NCI-H128 (cell line): Measurements from ENCODE around the gene GLI3.

Experiments
- DNase-seq: peaks from one replicate; lab custom pipeline; 2025; ENCODE audit not compliant: unreplicated experiment; lab: John Stamatoyannopoulos, UW

Gene GLI3

DNA sequence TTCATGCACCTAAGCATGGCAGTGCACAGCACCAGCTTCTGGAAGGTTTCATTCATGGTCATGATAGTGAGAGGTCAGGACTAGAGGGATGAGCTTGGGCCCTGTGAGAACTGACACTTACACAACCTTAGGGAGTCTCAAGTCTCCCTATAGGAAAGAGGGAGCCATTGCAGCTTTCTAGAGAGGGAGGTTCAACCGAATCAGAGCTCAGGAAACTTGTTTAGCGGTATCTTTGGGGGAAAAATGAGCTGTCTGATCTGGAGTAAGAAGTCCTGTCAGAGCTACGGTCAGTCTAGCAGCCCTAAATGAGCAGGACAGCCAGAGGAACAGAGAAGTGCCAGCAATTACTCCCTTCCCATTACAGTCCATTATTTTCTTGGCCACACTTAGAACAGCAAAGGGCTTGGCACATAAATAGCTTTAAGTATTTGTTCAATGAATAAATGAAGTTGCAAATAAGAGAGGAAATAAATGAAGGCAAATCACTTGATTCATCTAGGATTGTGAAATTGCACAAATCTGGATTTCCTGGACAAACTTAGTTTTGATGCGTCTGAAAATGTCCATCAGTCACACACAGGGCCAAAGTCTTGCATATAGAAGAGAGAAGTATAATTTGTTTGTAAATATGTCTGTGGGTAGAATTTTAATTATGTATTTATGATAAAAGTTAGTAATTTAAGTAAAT is 262.0 kb downstream of the GLI3 start:
- no peak for DNase-seq

DNA sequence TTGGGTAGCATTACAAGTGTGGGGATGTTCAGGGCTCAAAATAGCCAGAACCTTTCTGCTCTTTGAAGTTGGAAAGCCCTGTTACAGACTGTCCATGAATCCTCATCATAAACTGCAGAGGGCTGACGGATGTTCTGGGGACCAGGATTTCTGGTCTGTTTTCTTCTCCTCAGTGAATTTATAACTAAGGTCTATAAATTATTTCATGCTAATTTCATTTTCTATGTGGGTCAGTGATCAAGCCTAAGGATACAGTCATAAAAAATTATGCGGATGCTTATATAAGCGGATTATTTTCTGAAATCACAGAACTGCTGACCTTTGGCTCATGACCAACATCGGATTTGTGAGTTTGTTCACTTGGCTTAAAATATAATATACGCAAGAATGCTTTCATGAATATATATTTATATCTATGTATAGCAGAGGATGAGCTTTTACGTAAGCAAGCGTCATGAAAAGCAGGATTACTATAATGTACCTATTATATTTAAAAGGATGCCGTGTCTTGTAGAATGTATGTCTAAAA is 263.7 kb downstream of the GLI3 start:
- no peak for DNase-seq

DNA sequence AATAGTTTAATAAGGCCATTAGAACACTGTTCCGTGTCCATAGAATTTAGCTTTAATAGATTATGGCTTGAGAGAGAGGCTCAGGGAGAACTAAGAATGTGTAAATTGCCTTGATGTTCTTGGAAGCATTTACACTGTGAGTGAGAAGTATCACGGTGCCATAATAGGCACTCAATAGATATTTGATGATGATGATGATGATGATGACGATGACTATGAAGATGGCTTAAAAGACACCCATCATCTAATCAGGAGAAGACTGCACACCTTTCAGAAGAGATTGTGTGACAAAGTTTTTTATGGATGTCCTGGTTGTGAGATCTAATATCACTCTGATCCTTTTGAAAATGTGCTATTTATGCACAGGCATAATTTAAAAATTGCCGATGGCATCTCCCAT is 264.2 kb downstream of the GLI3 start:
- DNase-seq: no peak

DNA sequence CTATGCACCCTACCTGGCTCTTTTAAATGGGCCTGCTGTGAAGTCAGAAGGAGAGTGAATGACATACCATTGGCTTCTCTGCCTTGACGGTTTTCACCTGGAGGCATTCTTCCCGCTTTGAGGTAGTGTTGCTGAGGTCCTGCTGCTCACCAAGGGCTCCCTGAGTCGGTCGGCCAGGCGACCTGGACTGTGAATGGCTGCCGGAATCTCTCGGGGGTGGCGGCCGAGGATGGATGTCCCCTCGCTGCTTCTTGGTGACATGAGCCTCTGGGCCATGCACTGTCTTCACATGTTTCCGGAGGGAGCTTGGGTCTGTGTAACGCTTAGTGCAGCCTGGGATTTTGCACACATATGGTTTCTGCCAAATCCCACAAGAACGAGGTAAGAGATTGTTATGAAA is 264.7 kb downstream of the GLI3 start:
- DNase-seq: no peak

DNA sequence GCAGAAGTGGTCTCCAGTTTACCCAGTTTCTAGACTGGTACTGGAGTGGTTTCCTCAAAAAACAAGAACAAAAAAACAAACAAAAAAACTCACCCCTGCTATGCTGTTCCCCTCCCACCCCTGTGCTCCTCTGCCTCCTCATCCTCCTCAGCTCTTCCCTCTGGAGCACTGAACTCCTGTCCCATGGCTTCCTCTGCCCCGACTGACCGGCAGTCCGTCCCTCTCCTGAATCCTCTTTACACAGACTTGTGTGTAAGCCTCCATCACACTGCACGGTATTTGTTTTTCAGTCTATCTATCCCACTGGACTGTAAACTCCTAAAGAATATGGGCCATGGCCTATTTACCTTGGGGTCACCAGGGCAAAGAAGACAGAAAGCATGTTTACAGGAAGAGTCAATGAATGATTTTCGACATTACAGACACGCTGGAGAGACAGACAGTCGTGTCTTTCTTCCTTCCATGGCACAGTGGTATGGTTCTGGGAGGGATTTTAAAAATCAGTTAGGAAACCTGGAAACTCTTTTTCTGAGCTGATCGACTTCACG is 265.3 kb downstream of the GLI3 start:
- no peak for DNase-seq

DNA sequence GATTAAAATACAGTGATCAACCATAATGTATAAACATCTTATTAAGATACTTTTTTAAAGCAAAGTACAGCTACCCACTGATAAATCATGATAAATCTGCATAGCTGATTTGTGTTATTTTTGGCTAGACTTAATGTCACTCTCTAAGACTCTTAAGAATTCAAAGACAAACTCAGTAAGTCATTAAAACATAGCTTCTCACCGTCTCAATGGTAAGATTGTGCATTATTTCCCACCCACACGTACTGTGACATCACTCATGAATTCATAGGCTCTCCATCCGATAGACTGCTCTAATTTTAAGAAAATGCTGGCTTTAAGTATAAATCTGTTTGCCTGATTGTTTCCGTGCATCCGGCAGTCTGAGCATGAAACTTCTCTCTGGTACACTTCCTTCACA is 266.1 kb downstream of the GLI3 start:
- DNase-seq: no peak

DNA sequence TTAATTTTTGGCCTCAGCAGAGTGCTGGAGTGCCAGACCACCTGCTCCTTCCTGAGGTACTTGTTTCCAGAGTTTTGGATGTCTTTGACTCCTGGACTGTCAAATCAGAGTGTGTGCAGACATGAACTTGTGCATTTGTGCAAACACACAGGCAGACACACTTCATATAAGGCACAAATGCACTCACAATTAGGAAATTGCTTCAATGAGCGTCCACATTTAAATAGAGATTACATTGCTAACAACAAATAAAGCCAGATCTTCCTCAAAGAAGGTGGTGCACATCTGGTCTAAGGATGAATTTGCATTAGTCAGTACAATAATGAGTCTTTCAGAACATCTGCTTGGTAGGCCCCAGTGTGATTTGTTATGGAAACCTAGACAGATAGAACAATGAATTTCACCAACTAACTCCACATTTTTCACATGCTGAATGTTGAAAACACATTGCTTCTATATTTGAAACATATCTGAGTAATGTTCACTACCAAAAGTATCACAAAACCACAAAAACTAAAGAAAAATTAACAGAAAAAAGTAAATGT is 267.4 kb downstream of the GLI3 start:
- no peak for DNase-seq

DNA sequence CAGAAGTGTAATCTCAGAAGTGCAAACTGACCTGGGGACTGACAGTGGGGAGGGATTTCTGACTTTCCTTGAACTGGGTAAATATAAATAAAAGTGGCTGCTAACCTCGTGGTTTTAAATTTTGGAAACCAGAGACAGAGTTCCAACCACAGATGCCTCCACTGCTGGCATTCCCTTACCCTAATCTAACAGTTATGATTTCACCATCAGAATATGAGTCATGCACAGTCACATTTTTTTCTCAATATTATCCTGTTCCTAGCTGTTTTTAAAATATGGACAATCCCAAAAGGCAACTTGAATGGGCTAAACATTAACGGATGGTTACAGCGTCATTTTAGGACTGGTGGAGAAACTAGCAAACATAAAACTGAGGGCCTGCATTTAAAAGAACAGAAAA is 269.9 kb downstream of the GLI3 start:
- DNase-seq: no peak

DNA sequence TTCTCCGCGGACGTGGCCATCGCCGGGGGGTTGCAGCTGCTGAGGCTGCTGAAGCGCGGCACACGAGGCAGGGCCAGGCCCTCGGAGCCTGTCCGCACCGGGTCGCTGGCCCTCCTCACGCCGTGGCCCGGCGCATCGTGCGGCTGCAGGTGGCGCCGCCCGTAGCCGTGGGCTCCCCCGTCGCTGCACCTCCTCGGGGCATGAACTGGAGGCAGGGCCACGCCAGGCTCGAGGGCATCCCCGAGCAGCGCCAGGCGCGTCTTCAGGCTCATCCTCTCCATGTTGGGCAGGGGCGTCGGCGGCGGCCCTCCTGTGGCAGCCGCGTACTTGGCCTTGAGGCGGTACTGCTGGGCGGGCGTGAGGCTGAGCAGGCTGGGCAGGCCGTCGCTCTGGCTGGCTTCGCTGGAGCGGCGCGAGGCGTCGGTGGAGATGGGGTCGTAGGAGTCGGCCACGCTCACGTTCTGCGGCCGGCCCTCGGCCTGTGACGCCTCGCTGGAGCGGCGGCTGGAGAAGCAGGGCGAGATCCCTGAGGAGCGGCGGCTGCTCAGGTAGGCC is 271.0 kb downstream of the GLI3 start:
- no peak for DNase-seq

DNA sequence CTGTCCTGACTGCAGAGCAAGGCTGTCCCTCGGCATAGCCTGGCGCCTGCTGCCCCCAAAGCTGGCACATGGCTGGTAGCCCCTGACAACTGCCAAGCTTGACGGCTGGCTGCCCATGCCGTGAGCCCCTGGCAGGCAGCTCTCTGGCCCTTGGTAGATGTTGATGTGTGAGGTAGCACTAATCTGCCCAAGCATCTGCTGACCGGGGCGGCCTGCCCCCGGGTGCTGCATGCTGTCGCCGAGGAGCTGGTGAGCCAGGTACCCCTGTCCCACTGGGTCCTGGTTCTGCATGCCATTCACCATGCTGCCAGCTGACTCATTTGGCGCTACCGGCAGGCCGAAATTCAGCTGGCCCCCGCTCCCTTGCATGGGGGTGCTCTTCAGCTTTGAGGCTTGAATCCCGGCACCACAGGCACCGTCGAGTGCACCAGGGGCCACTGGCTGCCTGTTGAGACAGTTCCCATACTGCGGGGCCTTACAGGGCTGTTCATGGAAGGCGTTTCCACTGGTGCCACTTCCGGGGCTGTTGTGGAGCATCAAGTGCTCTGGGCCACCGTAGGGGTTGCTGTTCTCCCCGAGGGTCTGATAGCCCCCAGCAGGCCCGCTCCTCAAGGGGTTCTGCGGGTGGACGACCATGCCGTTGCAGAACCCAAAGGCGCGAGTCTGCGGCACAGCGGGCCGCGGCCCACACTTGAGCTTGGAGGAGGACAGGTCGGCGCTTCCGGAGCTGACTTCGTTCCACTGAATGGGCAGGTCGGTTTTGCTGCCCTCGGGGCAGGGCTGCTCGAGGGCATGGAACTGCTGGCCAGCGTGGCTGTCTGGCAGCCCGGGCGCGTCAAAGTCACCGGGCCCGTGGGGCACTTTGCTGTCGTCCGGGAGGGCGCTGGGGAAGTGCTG is 271.9 kb downstream of the GLI3 start:
- no peak for DNase-seq

DNA sequence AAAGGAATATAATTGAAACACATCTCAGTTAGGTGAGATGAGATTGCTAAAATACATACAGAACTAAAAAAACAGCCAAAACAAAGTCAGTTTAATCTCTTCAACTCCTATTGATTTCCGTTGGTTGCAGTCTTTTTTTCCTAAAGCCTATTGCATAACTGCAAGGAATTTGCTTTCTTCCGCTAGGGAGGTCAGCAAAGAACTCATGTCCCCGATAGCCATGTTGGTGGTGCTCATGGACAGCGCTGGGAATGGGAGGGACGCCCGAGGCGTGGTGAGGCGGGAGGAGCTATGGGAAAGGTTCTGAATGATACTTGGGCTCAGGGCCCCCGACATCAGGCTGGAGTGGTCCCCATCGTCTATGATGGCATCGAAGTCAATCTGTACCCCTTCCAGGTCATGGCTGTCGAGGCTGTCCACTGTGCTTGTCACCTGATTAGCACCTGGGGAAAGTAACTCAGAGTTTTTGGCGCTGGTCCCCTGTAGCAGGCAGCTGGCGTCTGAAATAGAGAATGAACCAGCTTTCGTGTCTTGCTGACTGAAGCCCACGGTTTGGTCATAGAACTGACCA is 272.7 kb downstream of the GLI3 start:
- no peak for DNase-seq

DNA sequence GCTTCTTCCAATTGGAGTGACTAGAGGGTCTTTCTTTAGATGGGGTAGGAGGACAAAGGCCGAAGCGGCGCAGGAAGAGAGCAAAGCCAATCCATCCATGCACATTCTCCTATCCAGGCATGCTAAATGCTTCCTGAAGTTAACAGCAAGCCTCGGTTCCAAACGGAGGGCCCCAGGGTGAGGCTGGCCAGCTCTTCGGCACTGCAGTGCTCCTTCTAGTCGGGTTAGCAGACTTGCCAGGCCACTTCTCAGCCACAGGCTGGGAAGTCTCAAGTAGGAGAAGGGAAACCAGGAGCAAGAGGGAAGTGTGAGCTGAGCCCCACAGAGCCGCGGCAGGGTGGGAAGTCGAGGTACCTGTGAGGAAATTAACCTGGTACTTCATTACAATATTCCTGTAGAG is 280.3 kb downstream of the GLI3 start:
- no peak for DNase-seq

DNA sequence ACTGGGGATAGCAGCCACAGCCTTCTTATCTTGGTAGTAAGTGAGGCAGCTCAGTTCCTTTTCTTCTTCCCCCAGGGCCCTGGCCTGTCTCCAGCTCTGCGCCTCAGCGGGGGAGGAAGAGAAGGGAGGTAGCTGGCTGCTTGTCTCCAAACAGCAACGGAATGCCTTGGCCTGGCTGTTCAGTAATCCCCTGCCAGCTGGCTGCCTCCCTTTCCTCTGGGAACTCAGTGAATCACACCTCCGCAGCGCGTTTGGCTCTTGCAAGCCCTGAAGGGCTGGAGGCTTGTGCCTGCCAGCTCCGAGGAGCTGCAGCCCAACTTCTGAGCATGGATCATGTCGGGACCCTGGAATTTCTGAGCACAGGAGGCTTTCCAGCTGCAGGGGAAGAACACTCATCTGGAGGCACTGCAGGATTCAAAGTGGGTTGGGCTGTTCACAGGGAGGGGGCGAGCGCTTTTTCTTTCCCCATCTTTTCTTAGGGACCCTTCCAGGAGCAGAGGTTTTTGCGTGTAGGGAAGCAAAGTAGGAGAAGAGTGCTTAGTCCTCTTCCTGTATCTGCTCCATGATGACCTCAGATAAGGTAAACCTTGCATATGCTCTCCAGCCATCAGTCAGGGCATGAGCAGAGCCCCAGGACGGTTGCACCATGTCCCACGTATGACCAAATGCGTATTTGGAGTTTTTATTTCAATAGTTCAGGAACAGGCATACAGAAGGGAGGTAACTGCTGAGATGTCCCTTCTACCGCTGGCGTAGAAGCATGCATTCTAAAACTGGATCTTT is 280.9 kb downstream of the GLI3 start:
- DNase-seq: no peak

DNA sequence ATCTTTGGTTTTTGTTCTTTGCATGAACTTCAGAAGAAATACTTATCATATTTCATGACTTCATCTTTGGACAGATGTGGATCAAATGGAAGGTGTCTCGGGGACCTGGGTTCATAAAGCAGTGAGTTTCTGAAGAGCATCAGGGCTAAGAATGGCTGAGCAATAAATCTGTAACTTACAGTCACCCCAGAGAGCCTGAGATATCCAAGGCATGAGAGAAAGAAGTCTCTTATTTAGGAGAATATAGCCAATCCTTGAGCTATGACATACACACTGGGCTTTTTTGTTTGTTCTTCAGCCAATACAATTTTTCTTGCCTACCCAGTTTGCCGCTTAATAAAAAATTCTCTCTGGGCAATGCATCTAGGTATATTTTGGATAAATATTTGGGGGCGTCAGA is 281.6 kb downstream of the GLI3 start:
- no peak for DNase-seq

DNA sequence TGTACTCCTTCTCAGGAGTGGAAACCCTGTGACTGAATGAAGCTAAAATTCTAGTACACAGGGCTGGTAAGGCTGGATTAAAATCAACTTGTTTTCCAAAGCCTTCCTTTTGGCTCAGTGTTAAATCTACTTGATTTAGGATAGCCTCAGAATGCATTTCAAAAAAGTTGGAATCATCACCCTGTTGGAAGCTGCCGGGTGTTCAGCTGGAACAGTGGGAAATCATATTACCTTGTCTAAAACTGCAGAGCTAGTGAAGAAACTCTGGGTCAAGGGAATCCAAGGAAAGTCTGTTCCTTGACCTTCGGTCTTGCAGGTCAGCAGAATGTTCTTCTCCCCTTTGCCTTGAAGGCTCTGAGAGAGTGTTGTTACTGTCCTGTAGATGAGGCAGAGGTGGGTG is 282.0 kb downstream of the GLI3 start:
- no peak for DNase-seq

DNA sequence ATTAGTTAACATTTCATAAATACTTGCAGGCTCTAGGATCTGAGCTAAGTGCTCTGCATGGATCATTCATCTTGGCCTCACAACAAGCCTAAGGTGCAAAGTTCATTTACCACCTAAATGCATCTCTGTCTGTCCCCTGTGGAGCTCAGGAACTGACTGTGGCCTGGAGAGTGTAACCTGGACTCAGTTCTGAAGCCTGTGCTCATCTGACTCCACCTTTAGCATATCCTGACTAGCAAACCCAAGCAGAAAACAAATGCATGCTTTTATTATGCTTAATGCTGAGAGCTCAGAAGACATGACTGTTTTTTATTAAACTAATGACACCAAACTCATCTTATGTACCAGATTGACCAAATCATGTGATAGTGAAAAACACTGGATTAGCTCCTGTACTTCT is 288.5 kb downstream of the GLI3 start:
- DNase-seq: no peak

DNA sequence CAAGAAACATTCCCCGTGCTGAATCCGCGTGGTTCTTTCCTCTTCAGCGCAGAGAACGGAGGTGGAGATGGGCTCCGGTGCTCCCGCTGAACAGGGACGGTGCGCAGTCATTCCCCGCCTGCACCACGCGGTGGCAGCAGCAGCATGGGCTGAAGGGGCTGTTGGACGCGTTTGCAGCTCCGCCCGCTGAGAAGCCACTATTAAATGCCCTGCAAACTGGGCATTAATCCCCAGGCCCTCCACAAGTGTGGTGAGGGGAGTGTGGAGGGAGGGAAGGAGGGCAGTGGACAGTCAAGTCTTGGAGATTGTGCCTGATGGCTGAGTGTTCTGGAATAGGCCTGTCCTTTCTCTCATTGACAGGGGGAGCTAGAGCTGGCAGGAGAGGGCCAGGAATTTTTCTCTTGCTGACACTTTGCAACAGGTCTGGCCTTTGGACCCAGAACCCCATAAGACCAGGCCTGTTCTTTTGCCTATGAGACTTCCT is 293.9 kb downstream of the GLI3 start:
- DNase-seq: no peak

DNA sequence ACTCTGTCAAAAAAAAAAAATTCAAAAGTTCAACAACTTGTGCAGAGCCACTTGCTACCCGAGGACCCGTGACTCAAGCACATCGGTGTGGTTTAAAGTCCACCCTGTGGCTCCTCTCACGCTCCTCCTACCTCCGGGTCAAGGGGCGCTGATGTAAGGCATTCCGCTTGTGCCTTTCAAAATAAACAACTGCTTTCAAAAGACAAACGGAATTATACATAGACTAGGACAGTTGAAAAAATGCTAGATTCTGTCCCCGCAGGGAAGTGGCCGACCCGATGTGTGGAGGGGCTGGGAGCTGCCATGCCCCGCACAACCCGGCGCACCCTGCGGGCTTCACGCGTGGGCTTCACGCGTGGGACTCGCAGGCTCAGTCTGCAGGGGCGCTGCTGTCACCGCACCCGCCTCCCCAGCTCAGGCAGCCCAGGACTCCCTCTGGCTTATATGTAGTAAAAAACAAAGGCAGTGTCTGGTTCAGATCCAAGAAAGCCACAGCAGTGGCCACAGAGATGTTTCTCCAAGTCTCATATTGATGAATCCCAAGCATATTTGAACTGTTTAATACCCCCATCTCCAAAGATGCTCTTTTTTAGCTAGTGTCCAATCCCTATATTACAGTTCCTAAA is 294.4 kb downstream of the GLI3 start:
- DNase-seq: no peak

DNA sequence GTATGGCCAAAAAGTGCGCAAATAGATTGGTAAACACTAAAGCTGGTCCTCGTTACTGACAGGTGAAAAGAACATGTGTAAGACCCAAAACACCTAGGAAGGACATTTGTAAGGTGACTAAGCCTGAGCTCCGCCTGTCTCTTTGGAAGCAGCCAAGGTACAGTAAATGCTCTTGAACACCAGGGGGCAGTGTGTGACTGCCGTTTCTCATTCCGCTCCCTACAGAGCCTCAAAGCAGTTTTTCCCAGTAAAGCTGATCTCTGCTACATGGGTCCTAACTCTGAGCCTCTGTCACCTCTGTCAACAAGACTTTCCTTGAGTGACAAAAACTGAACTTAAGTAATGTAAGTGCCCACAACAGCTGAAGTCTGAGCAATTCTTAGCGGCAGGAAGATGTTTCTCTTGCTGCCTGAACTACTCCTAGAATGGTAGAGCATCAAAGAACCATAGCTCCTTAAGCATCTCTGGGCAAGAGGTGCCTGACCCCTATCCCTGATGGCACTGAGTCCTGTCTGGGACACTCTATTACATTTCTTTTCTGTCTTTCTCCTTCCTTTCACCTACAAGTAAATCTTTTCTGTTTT is 296.2 kb downstream of the GLI3 start:
- no peak for DNase-seq
